ENCODE results near the gene GLS2. TPM values are rescaled to one million over a fixed set of nuclear protein-coding genes. Genes with fewer than 3 reads are reported as not detected.

The GLS2 gene
- total and polyA plus RNA-seq, 9 of the 15 experiments (the other 6 are each of a cell fraction or from before 2014, with no cell fraction given) = 0.11 TPM; not detected in 8

DNA sequence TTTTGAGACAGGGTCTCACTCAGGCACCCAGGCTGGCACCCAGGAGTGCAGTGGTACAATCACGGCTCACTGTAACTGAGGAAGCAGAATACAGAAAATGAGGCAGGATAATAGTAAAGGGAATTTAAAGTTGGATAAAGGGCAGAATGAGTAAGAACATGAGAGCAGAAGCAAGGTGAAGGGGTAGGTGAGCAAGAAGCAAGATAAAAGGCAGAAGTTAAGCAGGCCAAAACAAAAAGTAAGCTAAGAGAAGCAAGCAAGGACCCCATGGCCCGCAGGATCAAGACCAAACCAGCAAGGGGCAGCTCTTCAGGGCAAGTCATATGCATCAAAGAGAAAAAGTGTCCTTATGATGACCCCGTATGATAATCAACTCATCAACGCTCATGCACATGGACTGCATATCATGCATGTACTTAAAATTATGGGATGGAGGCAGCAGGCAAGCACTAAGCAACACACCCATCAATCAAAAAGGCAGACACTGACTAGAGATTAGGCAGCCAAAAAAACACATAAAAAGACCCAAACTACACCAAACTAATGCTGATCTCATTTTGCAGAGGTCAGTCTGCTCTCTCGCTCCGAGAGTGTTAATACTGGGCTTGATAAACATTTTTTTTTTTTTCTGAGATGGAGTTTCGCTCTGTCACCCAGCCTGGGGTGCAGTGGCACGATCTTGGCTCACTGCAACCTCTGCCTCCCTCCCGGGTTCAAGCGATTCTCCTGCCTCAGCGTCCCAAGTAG lies 50.4 kb downstream of the GLS2 start (continued):
- TF ChIP-seq, protein P1, sequence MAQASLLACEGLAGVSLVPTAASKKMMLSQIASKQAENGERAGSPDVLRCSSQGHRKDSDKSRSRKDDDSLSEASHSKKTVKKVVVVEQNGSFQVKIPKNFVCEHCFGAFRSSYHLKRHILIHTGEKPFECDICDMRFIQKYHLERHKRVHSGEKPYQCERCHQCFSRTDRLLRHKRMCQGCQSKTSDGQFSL (CRISPR knock-in tag; IDR thresholded peaks at IDR 0.05) = no peak
- TF ChIP-seq, protein P1 (tag; IDR thresholded peaks at IDR 0.05) = no peak
- TF ChIP-seq RB1 (IDR thresholded peaks at IDR 0.05; ENCODE audit: low read depth) (no peak), STAT5A (IDR thresholded peaks at IDR 0.05; ENCODE audit: borderline replicate concordance, low read length) (peak; percentile 18; the same call in 1 of the 2 replicates), MGA (IDR thresholded peaks at IDR 0.05) (no peak; the same call in 1 of the 2 replicates), ZNF239 (CRISPR knock-in tag; IDR thresholded peaks at IDR 0.05) (no peak), CBFA2T2 (conservative IDR thresholded peaks at IDR 0.05) (peak; percentile 26; the same call in 1 of the 2 replicates), BCOR (IDR thresholded peaks at IDR 0.05) (peak; percentile 47), SRSF9 (IDR thresholded peaks at IDR 0.05; ENCODE audit: borderline replicate concordance, low read depth, low read length) (no peak), SMAD1 (IDR thresholded peaks at IDR 0.05; ENCODE audit: low read depth, low read length, partially characterized antibody) (no peak), ZNF717 (CRISPR knock-in tag; IDR thresholded peaks at IDR 0.05) (no peak), ATF1 (CRISPR knock-in tag; IDR thresholded peaks at IDR 0.05) (no peak), ATF1 (tag; IDR thresholded peaks at IDR 0.05) (peak; percentile 72)
- TF ChIP-seq, protein P2, sequence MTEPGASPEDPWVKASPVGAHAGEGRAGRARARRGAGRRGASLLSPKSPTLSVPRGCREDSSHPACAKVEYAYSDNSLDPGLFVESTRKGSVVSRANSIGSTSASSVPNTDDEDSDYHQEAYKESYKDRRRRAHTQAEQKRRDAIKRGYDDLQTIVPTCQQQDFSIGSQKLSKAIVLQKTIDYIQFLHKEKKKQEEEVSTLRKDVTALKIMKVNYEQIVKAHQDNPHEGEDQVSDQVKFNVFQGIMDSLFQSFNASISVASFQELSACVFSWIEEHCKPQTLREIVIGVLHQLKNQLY (CRISPR knock-in tag; conservative IDR thresholded peaks at IDR 0.05) = no peak
- TF ChIP-seq, protein P3, sequence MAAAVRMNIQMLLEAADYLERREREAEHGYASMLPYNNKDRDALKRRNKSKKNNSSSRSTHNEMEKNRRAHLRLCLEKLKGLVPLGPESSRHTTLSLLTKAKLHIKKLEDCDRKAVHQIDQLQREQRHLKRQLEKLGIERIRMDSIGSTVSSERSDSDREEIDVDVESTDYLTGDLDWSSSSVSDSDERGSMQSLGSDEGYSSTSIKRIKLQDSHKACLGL (CRISPR knock-in tag; IDR thresholded peaks at IDR 0.05; ENCODE audit: borderline replicate concordance, poor library complexity, severe bottlenecking) = no peak

All from K562 (cell line).